ENCODE measurements around the gene IGFBP2.

The IGFBP2 gene

GRCh38 chr2:216700781-216701180, 67.6 kb downstream of the IGFBP2 start:
- DNase-seq = no peak

GRCh38 chr2:216701544-216701943, 68.3 kb downstream of the IGFBP2 start:
- no peak for DNase-seq

- DNase-seq = no peak
Observed at GRCh38 chr2:216702756-216703155, 69.5 kb downstream of the IGFBP2 start.

GRCh38 chr2:216710551-216711301, 77.5 kb downstream of the IGFBP2 start:
- no peak for DNase-seq

- DNase-seq = no peak
Observed at GRCh38 chr2:216711348-216711747, 78.1 kb downstream of the IGFBP2 start.

- peak in 31 of 51 donors; percentile 8 to 88 (median 40) for DNase-seq
Observed at GRCh38 chr2:216713691-216714336, 80.6 kb downstream of the IGFBP2 start.
